AG04450 (cell line): ENCODE measurements around the gene IL21R. TPM values are rescaled to one million over a fixed set of nuclear protein-coding genes. Genes with fewer than 3 reads are reported as not detected.
"Not testable (repeated sequence)": the region's sequence is repeated elsewhere in the genome, so short reads cannot be mapped to it uniquely, and the experiment has no call there.

ENCODE experiments used
- CTCF ChIA-PET: fragments of 300-600, 350-600 bp; formaldehyde crosslinking; extraction: SDS; loops from one replicate; lab custom pipeline; 2022; ENCODE audit warnings: antibody characterized with exemption, inconsistent platforms; lab: Charles Lee
- POLR2A ChIA-PET: fragments of 350-600 bp; formaldehyde crosslinking; extraction: SDS; loops from one replicate; lab custom pipeline; 2021; ENCODE audit warnings: antibody characterized with exemption, inconsistent platforms; lab: Yijun Ruan, JAX
- DNase-seq: peaks from one replicate; pipeline ENCODE4 v3.0.0-alpha.2; 2011; ENCODE audit warnings: low read depth, low spot score
- H3K27ac ChIP-seq: one replicate; pipeline ENCODE4 v1.5.1; 2012; ENCODE audit warnings: low read depth, low read length, control low read depth
- H3K27me3 ChIP-seq: one replicate; pipeline ENCODE4 v1.6.0; 2012; ENCODE audit warnings: low read length; ENCODE audit not compliant: control insufficient read depth, insufficient read depth
- H3K4me3 ChIP-seq: 2 replicates; pipeline ENCODE4 v1.5.1; 2011; ENCODE audit warnings: mild to moderate bottlenecking, low read depth, low read length, control low read depth
- H3K9me3 ChIP-seq: 2 replicates; pipeline ENCODE4 v1.5.1; 2012; ENCODE audit warnings: low read length; ENCODE audit not compliant: control insufficient read depth, insufficient read depth
- CTCF ChIP-seq: IDR thresholded peaks from 2 replicates; pipeline ENCODE4 v1.5.1; 2011; ENCODE audit warnings: low read depth, low read length, control low read depth, inconsistent platforms
- polyA plus RNA-seq: library from polyadenylated mRNA; depleted of rRNA; stranded (reverse); fragments of >200 nt; gene quantifications from 2 replicates; pipeline ENCODE4 v1.2.3, GENCODE V29; 2011

The IL21R gene
- polyA plus RNA-seq, 1 experiment = 0.57 TPM

- DNase-seq = no peak
- no peak overlapping the region for H3K27ac ChIP-seq
- POLR2A ChIA-PET = no interaction called here
- TF ChIP-seq CTCF = no peak
- no peaks in the 10 kb centered on the region for H3K27me3 ChIP-seq
- H3K4me3 ChIP-seq = no peak overlapping the region
- CTCF ChIA-PET = interaction anchor here (0.6 to 2.5 kb wide), 4 partner anchors 218 to 343 kb away, joined by 3 to 12 read pairs (median 6); partner anchors contain the start of gene KDM8
- H3K9me3 ChIP-seq = no peaks in the 10 kb centered on the region; the same call in 1 of the 2 replicates
Observed at GRCh38 chr16:27452569-27453493, 50.9 kb downstream of the IL21R start.

GRCh38 chr16:27453494-27453825, 51.5 kb downstream of the IL21R start:
- Histone ChIP-seq H3K27me3 (no peaks in the 10 kb centered on the region), H3K27ac (no peak overlapping the region), H3K4me3 (no peak overlapping the region), H3K9me3 (no peaks in the 10 kb centered on the region; the same call in 1 of the 2 replicates)
- ChIA-PET POLR2A (no interaction called here), CTCF (interaction anchor here (0.7 to 2.5 kb wide), 3 partner anchors 218 to 343 kb away, joined by 3 to 12 read pairs (median 6); partner anchors contain the start of gene KDM8)
- TF ChIP-seq CTCF = no peak
- DNase-seq = no peak

GRCh38 chr16:27455700-27456099, 53.7 kb downstream of the IL21R start:
- Histone ChIP-seq H3K27me3 (no peaks in the 10 kb centered on the region), H3K27ac (no peak overlapping the region), H3K9me3 (no peaks in the 10 kb centered on the region), H3K4me3 (no peak overlapping the region)
- no peak for DNase-seq
- POLR2A ChIA-PET = no interaction called here
- CTCF ChIA-PET = interaction anchor here (1.0 to 1.8 kb wide), 6 partner anchors 80 to 346 kb away, joined by 3 to 12 read pairs (median 6); no protein-coding TSS in a partner anchor
- TF ChIP-seq CTCF = no peak

GRCh38 chr16:27457605-27457900, 55.6 kb downstream of the IL21R start:
- H3K9me3 ChIP-seq, H3K27ac ChIP-seq, POLR2A ChIA-PET, H3K4me3 ChIP-seq, DNase-seq, H3K27me3 ChIP-seq: not testable (repeated sequence)
- CTCF ChIA-PET = interaction anchor here (0.6 to 1.4 kb wide), 4 partner anchors 89 to 302 kb away, joined by 3 to 8 read pairs (median 3); no protein-coding TSS in a partner anchor

GRCh38 chr16:27458258-27458657, 56.3 kb downstream of the IL21R start:
- Histone ChIP-seq H3K9me3 (no peaks in the 10 kb centered on the region; the same call in 1 of the 2 replicates), H3K4me3 (no peak overlapping the region), H3K27me3 (no peaks in the 10 kb centered on the region), H3K27ac (no peak overlapping the region)
- no peak for TF ChIP-seq CTCF
- CTCF ChIA-PET = interaction anchor here (0.6 to 0.8 kb wide), 4 partner anchors 90 to 348 kb away, joined by 3 read pairs; no protein-coding TSS in a partner anchor
- POLR2A ChIA-PET = no interaction called here
- no peak for DNase-seq
